Measurements from ENCODE around the gene ACTN4. TPM values are rescaled to one million over a fixed set of nuclear protein-coding genes. Genes with fewer than 3 reads are reported as not detected.

ACTN4 gene
- total RNA-seq, 1 donor from 2014 or later, result 145 TPM

DNA sequence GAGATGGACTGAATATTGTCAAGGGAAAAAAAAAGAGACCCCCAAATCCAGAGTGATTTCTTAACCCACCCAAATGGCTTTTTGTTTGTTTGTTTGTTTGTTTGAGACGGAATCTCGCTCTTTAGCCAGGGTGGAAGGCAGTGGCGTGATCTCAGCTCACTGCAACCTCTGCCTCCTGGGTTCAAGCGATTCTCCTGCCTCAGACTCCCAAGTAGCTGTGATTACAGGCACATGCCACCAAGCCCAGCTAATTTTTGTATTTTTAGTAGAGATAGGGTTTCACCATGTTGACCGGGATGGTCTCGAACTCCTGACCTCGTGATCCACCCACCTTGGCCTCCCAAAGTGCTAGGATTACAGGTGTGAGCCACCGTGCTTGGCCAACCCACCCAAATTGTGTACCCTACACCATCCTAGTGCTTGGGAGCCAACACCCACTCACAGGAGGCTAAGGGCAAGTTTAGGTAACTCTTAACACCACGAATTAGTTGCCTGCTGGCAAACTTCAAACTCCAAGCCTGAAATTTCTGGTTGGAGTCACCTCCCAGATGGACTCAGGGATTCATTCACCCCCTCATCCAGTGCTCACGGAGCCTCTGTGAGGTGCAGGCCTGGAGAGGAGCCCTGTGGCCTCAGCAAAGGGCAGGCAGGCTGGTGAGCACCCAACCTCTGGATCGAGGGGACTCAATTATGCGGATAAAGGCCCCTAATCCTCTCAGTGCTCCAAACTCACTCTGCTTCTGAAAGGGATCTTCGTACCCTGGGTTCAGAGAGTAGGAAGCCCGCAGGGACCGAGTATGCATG lies 37.6 kb downstream of the ACTN4 start:
- ATAC-seq (no peak), DNase-seq (ENCODE audit: missing footprints) (peak; percentile 4)
- intact Hi-C loops (cut with DNase I), result no loop called here

- ATAC-seq, result no peak
- peak; percentile 21 for DNase-seq (ENCODE audit: missing footprints)
- intact Hi-C loops (cut with DNase I), result no loop called here
These were observed 38.4 kb downstream of the ACTN4 start for GRCh38 chr19:38685666-38686529.

DNA sequence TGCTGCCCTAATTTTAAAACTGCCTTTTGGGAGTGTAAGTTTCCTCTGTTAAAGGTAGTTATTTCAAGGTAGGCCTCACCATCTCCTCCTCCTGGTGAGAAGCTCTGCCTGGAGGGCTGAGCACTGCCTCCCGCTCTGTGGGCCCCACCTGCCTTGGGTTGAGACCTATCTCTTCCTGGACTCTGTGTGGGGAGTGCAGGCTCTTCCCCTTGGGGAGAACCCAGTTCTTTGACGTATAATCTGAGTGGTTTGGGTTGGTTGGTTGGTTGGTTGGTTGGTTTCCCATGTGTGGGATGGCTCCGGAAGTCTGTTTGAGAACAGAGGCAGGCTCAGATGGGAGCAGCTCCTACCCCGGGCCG lies 39.1 kb downstream of the ACTN4 start:
- DNase-seq (ENCODE audit: missing footprints) (peak; percentile 27), ATAC-seq (no peak)
- intact Hi-C loops (cut with DNase I), result no loop called here

DNA sequence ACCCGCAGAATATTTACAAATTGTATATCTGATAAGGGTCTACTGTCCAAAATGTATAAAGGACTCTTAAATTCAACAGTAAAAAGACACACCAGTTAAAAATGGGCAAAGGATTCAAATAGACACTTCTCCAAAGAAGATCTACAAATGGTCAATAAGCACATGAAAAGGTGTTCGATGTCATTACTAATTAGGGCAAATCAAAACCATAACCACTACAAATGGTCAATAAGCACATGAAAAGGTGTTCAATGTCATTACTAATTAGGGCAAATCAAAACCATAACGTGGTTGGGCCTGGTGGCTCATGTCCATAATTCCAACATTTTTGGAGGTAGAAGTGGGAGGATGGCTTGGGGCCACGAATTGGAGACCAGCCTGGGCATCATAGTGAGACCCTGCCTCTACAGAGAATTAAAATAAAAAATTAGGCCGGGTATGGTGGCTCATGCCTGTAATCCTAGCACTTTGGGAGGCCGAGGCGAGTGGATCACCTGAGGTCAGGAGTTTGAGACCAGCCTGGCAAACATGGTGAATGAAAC lies 40.5 kb downstream of the ACTN4 start:
- intact Hi-C loops (cut with DNase I), result no loop called here
- no peak for ATAC-seq
- DNase-seq (ENCODE audit: missing footprints), result no peak

GRCh38 chr19:38690146-38690545 lies 42.7 kb downstream of the ACTN4 start:
- DNase-seq (ENCODE audit: missing footprints) (peak; percentile 22), ATAC-seq (no peak)
- intact Hi-C loops (cut with DNase I), result no loop called here

DNA sequence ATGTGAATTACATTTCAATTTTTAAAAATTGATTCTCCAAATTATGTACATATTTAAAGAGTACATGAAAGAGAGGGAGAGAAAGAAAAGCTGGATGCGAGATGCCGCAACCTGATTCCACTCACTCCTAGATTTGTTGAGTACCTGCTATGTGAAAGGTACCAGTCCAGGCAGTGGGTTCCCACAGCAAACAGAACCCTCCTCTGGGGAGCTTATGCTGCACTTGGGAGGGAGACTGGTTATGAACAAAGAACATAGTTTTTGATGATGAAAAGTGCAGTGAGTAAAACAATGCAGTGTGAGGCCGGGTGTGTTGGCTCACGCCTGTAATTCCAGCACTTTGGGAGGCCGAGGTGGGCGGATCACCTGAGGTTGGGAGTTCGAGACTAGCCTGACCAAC lies 43.4 kb downstream of the ACTN4 start:
- ATAC-seq (no peak), DNase-seq (ENCODE audit: missing footprints) (no peak)
- intact Hi-C loops (cut with DNase I), result no loop called here

DNA sequence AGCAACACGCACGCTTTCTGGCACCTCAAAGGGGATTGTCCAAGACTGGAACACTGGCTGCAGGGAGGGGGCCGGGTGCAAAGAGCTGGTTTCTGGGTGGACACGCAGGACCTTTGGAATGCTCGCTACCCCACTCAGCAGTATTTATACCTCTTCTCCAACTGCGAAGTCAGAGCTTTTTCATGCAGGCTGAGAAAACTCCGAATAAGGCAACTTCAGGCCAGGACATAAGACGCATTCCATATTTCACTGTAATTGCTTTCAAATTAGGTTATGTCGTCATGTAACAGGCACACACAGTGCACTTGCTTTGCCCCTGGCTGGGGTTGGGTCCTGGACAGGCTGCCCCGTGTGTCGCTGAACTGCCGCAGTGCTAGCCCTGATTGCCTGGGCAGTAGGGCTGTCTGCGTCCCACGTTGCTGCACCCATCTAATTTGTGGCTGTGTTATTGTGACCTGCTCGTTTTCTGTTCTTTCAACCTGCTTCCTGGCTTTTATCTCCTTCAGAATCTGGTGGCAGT lies 44.5 kb downstream of the ACTN4 start:
- ATAC-seq (peak; percentile 57), DNase-seq (ENCODE audit: missing footprints) (peak; percentile 68)
- intact Hi-C loops (cut with DNase I), result no loop called here

GRCh38 chr19:38692458-38693379 lies 45.3 kb downstream of the ACTN4 start:
- DNase-seq (ENCODE audit: missing footprints) (peak; percentile 64), ATAC-seq (peak; percentile 22)
- intact Hi-C loops (cut with DNase I), result no loop called here

GRCh38 chr19:38693380-38694223 lies 46.2 kb downstream of the ACTN4 start:
- ATAC-seq, result peak; percentile 6
- peak; percentile 70 for DNase-seq (ENCODE audit: missing footprints)
- intact Hi-C loops (cut with DNase I), result no loop called here

DNA sequence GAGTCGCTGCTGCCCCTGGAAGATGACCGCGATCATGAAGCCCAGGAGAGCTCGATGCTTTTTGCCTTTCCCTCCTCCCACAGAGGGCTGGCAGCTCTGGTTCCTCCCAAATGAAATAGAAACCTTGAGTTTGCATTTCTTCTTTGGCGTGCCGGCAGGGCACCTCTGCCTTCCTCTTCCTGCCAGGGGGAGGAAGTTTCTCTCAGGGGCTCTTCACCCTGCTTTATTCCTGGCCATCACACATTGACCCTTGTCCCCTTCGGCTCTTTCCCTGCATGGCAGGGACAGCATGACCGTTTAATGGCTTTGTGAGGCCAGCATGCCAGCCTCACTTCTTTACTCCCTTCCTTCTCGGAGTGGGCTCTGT lies 47.9 kb downstream of the ACTN4 start:
- intact Hi-C loops (cut with DNase I), result no loop called here
- DNase-seq (ENCODE audit: missing footprints) (peak; percentile 70), ATAC-seq (no peak)

GRCh38 chr19:38695832-38696728 lies 48.6 kb downstream of the ACTN4 start:
- intact Hi-C loops (cut with DNase I), result no loop called here
- ATAC-seq (no peak), DNase-seq (ENCODE audit: missing footprints) (peak; percentile 1)

GRCh38 chr19:38696729-38697055 lies 49.2 kb downstream of the ACTN4 start:
- DNase-seq (ENCODE audit: missing footprints), result peak; percentile 11
- ATAC-seq, result no peak
- intact Hi-C loops (cut with DNase I), result no loop called here

GRCh38 chr19:38697197-38697596 lies 49.7 kb downstream of the ACTN4 start:
- DNase-seq (ENCODE audit: missing footprints) (no peak), ATAC-seq (no peak)
- intact Hi-C loops (cut with DNase I), result no loop called here

- intact Hi-C loops (cut with DNase I), result no loop called here
- ATAC-seq (no peak), DNase-seq (ENCODE audit: missing footprints) (no peak)
These were observed 50.2 kb downstream of the ACTN4 start for GRCh38 chr19:38697641-38698071.

DNA sequence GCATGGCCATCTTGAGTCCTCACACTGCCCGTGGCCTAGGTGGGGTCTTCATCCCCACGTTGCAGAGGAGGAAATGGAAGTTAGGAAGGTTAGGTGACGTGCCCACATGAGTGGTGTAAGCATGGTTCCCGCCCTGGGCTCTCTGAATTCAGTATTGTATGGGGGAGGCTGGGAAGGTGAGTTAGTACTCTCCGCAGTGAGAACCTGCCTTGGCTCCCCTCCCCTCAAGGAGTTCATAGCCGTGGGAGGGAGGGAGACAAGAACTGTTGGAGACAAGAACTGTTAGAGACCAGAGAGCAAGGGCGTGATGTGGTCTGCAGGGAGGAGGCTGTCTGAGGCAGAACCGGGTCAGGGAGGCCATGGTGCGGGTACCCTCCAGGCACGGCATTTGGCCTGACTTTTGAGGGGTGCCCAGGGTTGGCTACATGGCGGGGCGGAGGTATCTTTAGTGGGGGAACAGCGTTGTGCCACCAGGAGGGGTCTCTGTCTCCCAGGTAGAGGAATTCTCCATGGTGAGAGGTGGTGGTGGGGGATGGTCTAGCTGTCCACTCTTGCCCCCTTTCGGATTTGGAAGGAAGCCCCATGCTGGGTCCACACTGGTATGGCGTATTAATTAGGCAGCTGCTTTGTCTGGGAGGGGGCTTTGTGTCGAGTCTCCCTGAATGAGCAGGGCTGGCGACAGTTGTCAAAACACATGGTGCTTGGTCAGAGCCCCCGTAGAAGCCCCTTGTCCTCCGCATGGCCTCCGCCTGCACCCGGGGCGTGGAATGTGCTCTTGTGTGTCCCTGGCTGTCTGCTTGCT lies 51.0 kb downstream of the ACTN4 start:
- intact Hi-C loops (cut with DNase I), result no loop called here
- no peak for ATAC-seq
- peak; percentile 52 for DNase-seq (ENCODE audit: missing footprints)

DNA sequence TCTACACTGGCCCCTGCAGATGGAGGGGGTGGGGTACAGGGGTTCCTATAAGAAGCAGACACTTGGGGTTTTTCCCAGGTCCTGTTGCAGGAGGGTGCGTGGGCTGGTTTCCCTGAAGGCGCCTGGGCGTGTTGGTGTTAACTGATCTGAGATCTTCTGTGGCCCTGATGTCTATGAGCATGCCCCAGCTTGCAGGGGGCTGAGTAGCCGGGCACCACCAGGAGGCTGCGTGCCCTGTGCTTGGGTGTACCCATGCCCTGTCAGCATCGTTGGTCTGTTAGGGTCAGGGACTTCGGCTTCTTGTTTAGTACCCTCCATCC lies 51.5 kb downstream of the ACTN4 start:
- intact Hi-C loops (cut with DNase I), result no loop called here
- ATAC-seq (no peak), DNase-seq (ENCODE audit: missing footprints) (peak; percentile 37)

All from Right ventricle myocardium inferior (tissue), 1 donor.